ENCODE measurements around the gene CHST15.

DNA sequence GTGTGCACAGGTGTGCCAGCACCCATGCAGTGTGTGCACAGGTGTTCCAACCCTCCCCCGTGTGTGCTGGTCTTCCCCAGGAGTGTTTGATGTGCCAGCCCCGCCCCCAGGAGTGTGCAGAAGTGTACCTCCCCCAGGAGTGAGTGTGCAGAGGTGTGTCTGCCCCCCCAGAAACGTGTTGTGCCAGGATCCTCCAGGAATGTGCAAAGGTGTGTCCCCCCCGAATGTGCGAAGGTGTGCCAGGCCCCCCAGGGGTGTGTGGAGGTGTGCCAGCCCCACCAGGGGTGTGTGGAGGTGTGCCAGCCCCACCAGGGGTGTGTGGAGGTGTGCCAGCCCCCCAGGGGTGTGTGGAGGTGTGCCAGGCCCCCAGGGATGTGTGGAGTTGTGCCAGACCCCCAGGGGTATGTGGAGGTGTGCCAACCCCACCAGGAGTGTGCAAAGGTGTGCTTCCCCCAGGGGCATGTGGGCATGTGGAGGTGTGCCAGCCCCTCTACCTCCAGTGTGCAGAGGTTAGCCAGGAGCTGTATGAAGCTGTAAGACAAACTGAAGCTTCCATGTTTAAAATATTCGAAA lies 33.2 kb downstream of the CHST15 start:
- TF ChIP-seq POLR2A (IDR thresholded peaks at IDR 0.05), result no peak
- no peak for TF ChIP-seq CTCF (IDR thresholded peaks at IDR 0.05)

Measured in ovary (tissue), 3 donors.